OCI-LY7 (cell line): Measurements from ENCODE around the gene FBXL14.

ENCODE experiments used
- EZH2phosphoT487 ChIP-seq: fragments of 200-600 bp; sonication (generic); IDR thresholded peaks from 2 replicates; pipeline ENCODE4 v1.6.1; 2018; ENCODE audit warnings: low read depth, borderline replicate concordance, mild to moderate bottlenecking, mixed run types, antibody characterized with exemption, low read length, moderate library complexity, mixed read lengths
- TF ChIP-seq, protein P1 (sequence below): fragments of 200-600 bp; sonication (generic); conservative IDR thresholded peaks from 2 replicates; pipeline ENCODE4 v1.5.1; 2014; ENCODE audit warnings: mild to moderate bottlenecking, antibody characterized with exemption, low read length, moderate library complexity, mixed read lengths

DNA sequence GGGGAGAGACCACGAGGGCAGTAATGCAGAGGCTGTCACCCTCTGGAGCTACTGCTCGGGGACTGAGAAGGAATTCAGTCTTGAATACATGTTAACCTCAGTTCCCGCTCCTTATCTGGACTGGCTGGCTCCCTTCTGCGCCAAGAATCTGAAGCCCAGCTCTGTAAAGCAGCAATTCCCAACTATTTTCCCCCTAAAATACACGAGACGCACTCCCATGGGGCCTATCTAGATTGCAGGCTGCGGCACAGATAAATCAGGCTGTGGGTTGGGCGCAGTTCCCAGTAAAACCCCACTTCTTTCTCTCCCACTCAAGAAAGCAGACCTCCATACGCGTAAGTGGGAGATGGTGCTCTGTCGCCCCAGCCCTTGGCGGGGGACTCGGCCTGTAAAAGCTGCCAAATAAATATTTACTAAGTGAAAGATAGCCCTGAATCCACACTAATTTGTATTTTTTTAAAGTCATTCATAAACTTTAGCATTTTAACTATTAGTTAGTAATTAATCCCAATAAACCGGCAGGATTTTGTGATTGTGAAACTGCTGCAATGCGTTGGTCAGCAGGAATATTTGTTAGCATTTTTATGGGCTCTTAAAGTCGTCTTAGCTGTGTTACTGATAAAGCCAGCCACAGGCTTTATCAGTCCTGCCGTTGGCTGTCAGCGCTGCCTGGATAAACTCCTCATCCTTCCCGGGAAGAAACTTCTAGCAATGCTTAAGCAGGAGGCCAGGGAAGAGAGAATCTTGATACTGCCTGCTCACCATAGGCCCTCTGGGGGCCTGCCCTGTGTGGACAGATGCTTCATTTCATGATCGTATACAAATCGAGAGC is 17.8 kb downstream of the FBXL14 start:
- TF ChIP-seq, protein P1, sequence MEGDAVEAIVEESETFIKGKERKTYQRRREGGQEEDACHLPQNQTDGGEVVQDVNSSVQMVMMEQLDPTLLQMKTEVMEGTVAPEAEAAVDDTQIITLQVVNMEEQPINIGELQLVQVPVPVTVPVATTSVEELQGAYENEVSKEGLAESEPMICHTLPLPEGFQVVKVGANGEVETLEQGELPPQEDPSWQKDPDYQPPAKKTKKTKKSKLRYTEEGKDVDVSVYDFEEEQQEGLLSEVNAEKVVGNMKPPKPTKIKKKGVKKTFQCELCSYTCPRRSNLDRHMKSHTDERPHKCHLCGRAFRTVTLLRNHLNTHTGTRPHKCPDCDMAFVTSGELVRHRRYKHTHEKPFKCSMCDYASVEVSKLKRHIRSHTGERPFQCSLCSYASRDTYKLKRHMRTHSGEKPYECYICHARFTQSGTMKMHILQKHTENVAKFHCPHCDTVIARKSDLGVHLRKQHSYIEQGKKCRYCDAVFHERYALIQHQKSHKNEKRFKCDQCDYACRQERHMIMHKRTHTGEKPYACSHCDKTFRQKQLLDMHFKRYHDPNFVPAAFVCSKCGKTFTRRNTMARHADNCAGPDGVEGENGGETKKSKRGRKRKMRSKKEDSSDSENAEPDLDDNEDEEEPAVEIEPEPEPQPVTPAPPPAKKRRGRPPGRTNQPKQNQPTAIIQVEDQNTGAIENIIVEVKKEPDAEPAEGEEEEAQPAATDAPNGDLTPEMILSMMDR: no peak
- TF ChIP-seq EZH2phosphoT487: no peak
